Measurements from ENCODE around the gene SLC25A11. TPM values are rescaled to one million over a fixed set of nuclear protein-coding genes. Genes with fewer than 3 reads are reported as not detected.

Gene SLC25A11
- total RNA-seq, 1 experiment from 2014 or later = 54.5 TPM

- DNase-seq (ENCODE audit: unreplicated experiment) = peak; percentile 39
- intact Hi-C loops (cut with micrococcal nuclease) = no loop called here
- BruUV-seq (replicated peaks) = no TSS peak
These were observed 46.6 kb upstream of the SLC25A11 start for GRCh38 chr17:4986403-4986802.

GRCh38 chr17:4982305-4982704 is 42.5 kb upstream of the SLC25A11 start:
- peaks cover 57% of the 10 kb centered on the region for H3K36me3 Mint-ChIP-seq (ENCODE audit: insufficient read depth, unreplicated experiment)
- no peak for TF ChIP-seq CTCF (IDR thresholded peaks at IDR 0.05; ENCODE audit: unreplicated experiment)
- no peaks in the 10 kb centered on the region for H3K9me3 Mint-ChIP-seq (ENCODE audit: unreplicated experiment)
- POLR2A ChIA-PET = interaction anchor here (0.7 to 1.0 kb wide), 3 partner anchors 13 to 34 kb away, joined by 3 to 4 read pairs (median 3); no protein-coding TSS in a partner anchor
- H3K27ac Mint-ChIP-seq (ENCODE audit: low read depth, unreplicated experiment) = no peak overlapping the region
- intact Hi-C loops (cut with micrococcal nuclease) = no loop called here
- no peaks in the 10 kb centered on the region for H3K27me3 Mint-ChIP-seq (ENCODE audit: insufficient read depth, unreplicated experiment)
- DNase-seq (ENCODE audit: unreplicated experiment) = no peak
- CTCF ChIA-PET = interaction anchor here (0.9 to 1.0 kb wide), 2 partner anchors 8 to 48 kb away, joined by 3 read pairs; no protein-coding TSS in a partner anchor
- no TSS peak for BruUV-seq (replicated peaks)
- H3K4me1 Mint-ChIP-seq (ENCODE audit: insufficient read depth, unreplicated experiment) = peaks cover 13% of the 10 kb centered on the region
- H3K4me3 Mint-ChIP-seq (ENCODE audit: unreplicated experiment) = no peak overlapping the region

More at GRCh38 chr17:4986403-4986802, 46.6 kb upstream of the SLC25A11 start:
- Mint-ChIP-seq H3K36me3 (ENCODE audit: insufficient read depth, unreplicated experiment) (peaks cover 25% of the 10 kb centered on the region), H3K4me3 (ENCODE audit: unreplicated experiment) (peak overlapping the region; percentile 87), H3K27me3 (ENCODE audit: insufficient read depth, unreplicated experiment) (no peaks in the 10 kb centered on the region), H3K9me3 (ENCODE audit: unreplicated experiment) (no peaks in the 10 kb centered on the region), H3K4me1 (ENCODE audit: insufficient read depth, unreplicated experiment) (peaks cover 28% of the 10 kb centered on the region), H3K27ac (ENCODE audit: low read depth, unreplicated experiment) (peak overlapping the region; percentile 84)
- CTCF ChIA-PET = interaction anchor here (0.8 to 1.7 kb wide), 7 partner anchors 12 to 196 kb away, joined by 3 to 10 read pairs (median 4); partner anchors contain the start of genes KIF1C and SPAG7
- TF ChIP-seq CTCF (IDR thresholded peaks at IDR 0.05; ENCODE audit: unreplicated experiment) = no peak
- POLR2A ChIA-PET = interaction anchor here (0.9 to 5.6 kb wide), 12 partner anchors 8 to 179 kb away, joined by 3 to 81 read pairs (median 6); partner anchors contain the start of genes INCA1, KIF1C, PFN1 and PLD2

GRCh38 chr17:4980644-4981216 is 40.9 kb upstream of the SLC25A11 start:
- H3K36me3 Mint-ChIP-seq (ENCODE audit: insufficient read depth, unreplicated experiment) = peaks cover 70% of the 10 kb centered on the region
- H3K27me3 Mint-ChIP-seq (ENCODE audit: insufficient read depth, unreplicated experiment) = no peaks in the 10 kb centered on the region
- no peak overlapping the region for H3K27ac Mint-ChIP-seq (ENCODE audit: low read depth, unreplicated experiment)
- BruUV-seq (replicated peaks) = no TSS peak
- intact Hi-C loops (cut with micrococcal nuclease) = loop anchor here (1.0 kb wide), 1 partner anchor 82 kb away; no protein-coding TSS in a partner anchor
- peaks cover 5% of the 10 kb centered on the region for H3K4me1 Mint-ChIP-seq (ENCODE audit: insufficient read depth, unreplicated experiment)
- no peak overlapping the region for H3K4me3 Mint-ChIP-seq (ENCODE audit: unreplicated experiment)
- POLR2A ChIA-PET = interaction anchor here (1.0 kb wide), 1 partner anchor 9 kb away, joined by 4 read pairs; no protein-coding TSS in a partner anchor
- DNase-seq (ENCODE audit: unreplicated experiment) = peak; percentile 63
- no peaks in the 10 kb centered on the region for H3K9me3 Mint-ChIP-seq (ENCODE audit: unreplicated experiment)
- CTCF ChIA-PET = interaction anchor here (0.6 to 3.6 kb wide), 19 partner anchors 8 to 1631 kb away, joined by 3 to 50 read pairs (median 4); no protein-coding TSS in a partner anchor
- TF ChIP-seq CTCF (IDR thresholded peaks at IDR 0.05; ENCODE audit: unreplicated experiment) = peak; percentile 60

GRCh38 chr17:4978726-4979125 is 38.9 kb upstream of the SLC25A11 start:
- H3K9me3 Mint-ChIP-seq (ENCODE audit: unreplicated experiment) = no peaks in the 10 kb centered on the region
- peaks cover 79% of the 10 kb centered on the region for H3K36me3 Mint-ChIP-seq (ENCODE audit: insufficient read depth, unreplicated experiment)
- peaks cover 11% of the 10 kb centered on the region for H3K4me1 Mint-ChIP-seq (ENCODE audit: insufficient read depth, unreplicated experiment)
- H3K4me3 Mint-ChIP-seq (ENCODE audit: unreplicated experiment) = no peak overlapping the region
- no peak for TF ChIP-seq CTCF (IDR thresholded peaks at IDR 0.05; ENCODE audit: unreplicated experiment)
- no peaks in the 10 kb centered on the region for H3K27me3 Mint-ChIP-seq (ENCODE audit: insufficient read depth, unreplicated experiment)
- ChIA-PET CTCF (interaction anchor here (0.8 to 3.6 kb wide), 2 partner anchors 9 to 83 kb away, joined by 4 to 50 read pairs; partner anchors contain the start of gene CAMTA2), POLR2A (interaction anchor here (1.2 to 1.6 kb wide), 3 partner anchors 8 to 10 kb away, joined by 4 to 10 read pairs (median 6); partner anchors contain the start of genes CAMTA2 and SPAG7)
- no peak overlapping the region for H3K27ac Mint-ChIP-seq (ENCODE audit: low read depth, unreplicated experiment)
- intact Hi-C loops (cut with micrococcal nuclease) = no loop called here
- DNase-seq (ENCODE audit: unreplicated experiment) = no peak
- BruUV-seq (replicated peaks) = no TSS peak

Data from MCF 10A (cell line).